Hepatocyte (in vitro differentiated cells): ENCODE results near the gene GRXCR1. TPM values are rescaled to one million over a fixed set of nuclear protein-coding genes. Genes with fewer than 3 reads are reported as not detected.

Experiments used
- DNase-seq: peaks from one replicate; pipeline ENCODE4 v3.0.0-alpha.2; 2016; ENCODE audit warnings: low spot score
- H2AFZ ChIP-seq: fragments of 200-600 bp; sonication (generic); 2 replicates; pipeline ENCODE4 v1.6.0; 2016; ENCODE audit warnings: antibody characterized with exemption, mild to moderate bottlenecking
- H3K27ac ChIP-seq: fragments of 200-600 bp; sonication (generic); 2 replicates; pipeline ENCODE4 v1.5.1; 2016; ENCODE audit warnings: mild to moderate bottlenecking
- H3K27me3 ChIP-seq: fragments of 200-600 bp; sonication (generic); 2 replicates; pipeline ENCODE4 v1.6.1; 2016
- H3K36me3 ChIP-seq: fragments of 200-600 bp; sonication (generic); replicated peaks from 2 replicates; pipeline ENCODE4 v1.5.1; 2016; ENCODE audit warnings: low read depth; ENCODE audit not compliant: insufficient read depth
- H3K4me1 ChIP-seq: fragments of 200-600 bp; sonication (generic); 2 replicates; pipeline ENCODE4 v1.5.1; 2016; ENCODE audit warnings: mild to moderate bottlenecking, moderate library complexity; ENCODE audit not compliant: insufficient read depth
- H3K4me2 ChIP-seq: fragments of 200-600 bp; sonication (generic); 2 replicates; pipeline ENCODE4 v1.6.0; 2016
- H3K4me3 ChIP-seq: fragments of 200-600 bp; sonication (generic); 2 replicates; pipeline ENCODE4 v1.5.1; 2016; ENCODE audit warnings: mild to moderate bottlenecking
- H3K79me2 ChIP-seq: fragments of 200-600 bp; sonication (generic); 2 replicates; pipeline ENCODE4 v1.6.0; 2017; ENCODE audit warnings: mild to moderate bottlenecking
- H3K9me2 ChIP-seq: fragments of 200-600 bp; sonication (generic); replicated peaks from 2 replicates; pipeline ENCODE4 v1.6.0; 2017; ENCODE audit warnings: mild to moderate bottlenecking; ENCODE audit not compliant: insufficient read depth
- H3K9me3 ChIP-seq: fragments of 200-600 bp; sonication (generic); 2 replicates; pipeline ENCODE4 v1.5.1; 2016; ENCODE audit warnings: low read depth, mild to moderate bottlenecking
- H4K20me1 ChIP-seq: fragments of 200-600 bp; sonication (generic); 2 replicates; pipeline ENCODE4 v1.6.0; 2016; ENCODE audit warnings: mild to moderate bottlenecking; ENCODE audit not compliant: insufficient read depth, poor library complexity, severe bottlenecking
- EZH2 ChIP-seq: fragments of 200-600 bp; sonication (generic); IDR thresholded peaks from 2 replicates; pipeline ENCODE4 v1.6.1; 2016; ENCODE audit warnings: antibody characterized with exemption, mild to moderate bottlenecking, borderline replicate concordance
- EZH2phosphoT487 ChIP-seq: fragments of 200-600 bp; sonication (generic); IDR thresholded peaks from one replicate; pipeline ENCODE4 v1.6.1; 2018; ENCODE audit warnings: antibody characterized with exemption, mild to moderate bottlenecking, low read depth, moderate library complexity; ENCODE audit not compliant: unreplicated experiment, severe bottlenecking
- WGBS: methylation state at CpG from one replicate; pipeline ENCODE4 v1.1.6; 2016; ENCODE audit warnings: low lambda C conversion rate; ENCODE audit errors: missing lambda C conversion rate; 5-methylcytosine and 5-hydroxymethylcytosine counted together
- polyA plus RNA-seq: library from polyadenylated mRNA; unstranded; fragments of >200 nt; fragmentation: Nextera tagmentation; extraction: Ambion mirVana; gene quantifications from 2 replicates; pipeline ENCODE4 v1.2.1, GENCODE V29; 2016
- total RNA-seq: library from RNA; depleted of rRNA; stranded (reverse); fragments of >200 nt; gene quantifications from 2 replicates; pipeline ENCODE4 v1.2.3, GENCODE V29; 2014
- TF ChIP-seq, protein P1 (sequence below): fragments of 200-600 bp; sonication (generic); IDR thresholded peaks from 2 replicates; pipeline ENCODE4 v1.5.1; 2016; ENCODE audit warnings: antibody characterized with exemption, mild to moderate bottlenecking; ENCODE audit not compliant: poor library complexity

Gene GRXCR1
- total and polyA plus RNA-seq, 2 experiments from 2014 or later: not detected

DNA sequence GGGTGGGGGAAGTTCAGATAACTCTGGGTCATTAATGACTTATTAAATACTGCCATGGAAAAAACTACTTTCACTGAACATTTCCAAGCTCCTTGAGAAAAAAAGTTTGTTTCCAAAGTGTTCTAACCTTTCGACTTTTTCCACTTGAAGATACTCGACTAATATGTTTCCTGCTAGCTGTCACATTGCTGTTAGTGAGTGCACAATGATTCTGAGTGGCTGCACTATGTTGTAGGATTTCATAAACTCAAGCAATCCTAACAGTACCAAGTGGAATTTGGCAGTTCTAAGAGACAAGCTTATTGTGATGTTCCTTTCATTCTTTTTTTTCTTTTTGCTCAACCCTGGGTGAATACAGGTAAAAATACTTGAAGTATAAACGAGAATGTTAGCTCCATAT is 33.4 kb downstream of the GRXCR1 start:
- H3K9me2 ChIP-seq: no peaks in the 10 kb centered on the region
- H3K27ac ChIP-seq: no peak overlapping the region
- no peak for TF ChIP-seq EZH2
- TF ChIP-seq, protein P1, sequence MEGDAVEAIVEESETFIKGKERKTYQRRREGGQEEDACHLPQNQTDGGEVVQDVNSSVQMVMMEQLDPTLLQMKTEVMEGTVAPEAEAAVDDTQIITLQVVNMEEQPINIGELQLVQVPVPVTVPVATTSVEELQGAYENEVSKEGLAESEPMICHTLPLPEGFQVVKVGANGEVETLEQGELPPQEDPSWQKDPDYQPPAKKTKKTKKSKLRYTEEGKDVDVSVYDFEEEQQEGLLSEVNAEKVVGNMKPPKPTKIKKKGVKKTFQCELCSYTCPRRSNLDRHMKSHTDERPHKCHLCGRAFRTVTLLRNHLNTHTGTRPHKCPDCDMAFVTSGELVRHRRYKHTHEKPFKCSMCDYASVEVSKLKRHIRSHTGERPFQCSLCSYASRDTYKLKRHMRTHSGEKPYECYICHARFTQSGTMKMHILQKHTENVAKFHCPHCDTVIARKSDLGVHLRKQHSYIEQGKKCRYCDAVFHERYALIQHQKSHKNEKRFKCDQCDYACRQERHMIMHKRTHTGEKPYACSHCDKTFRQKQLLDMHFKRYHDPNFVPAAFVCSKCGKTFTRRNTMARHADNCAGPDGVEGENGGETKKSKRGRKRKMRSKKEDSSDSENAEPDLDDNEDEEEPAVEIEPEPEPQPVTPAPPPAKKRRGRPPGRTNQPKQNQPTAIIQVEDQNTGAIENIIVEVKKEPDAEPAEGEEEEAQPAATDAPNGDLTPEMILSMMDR: no peak
- no peak for TF ChIP-seq EZH2phosphoT487
- H3K79me2 ChIP-seq: no peaks in the 10 kb centered on the region
- no peaks in the 10 kb centered on the region for H3K27me3 ChIP-seq
- no peak overlapping the region for H3K4me3 ChIP-seq
- no peak overlapping the region for H2AFZ ChIP-seq
- no peaks in the 10 kb centered on the region for H3K36me3 ChIP-seq
- WGBS: 73% methylated on average over 3 of the region's 3 CpGs
- H3K9me3 ChIP-seq: no peaks in the 10 kb centered on the region
- no peak overlapping the region for H3K4me2 ChIP-seq
- no peaks in the 10 kb centered on the region for H3K4me1 ChIP-seq
- H4K20me1 ChIP-seq: no peaks in the 10 kb centered on the region
- no peak for DNase-seq

DNA sequence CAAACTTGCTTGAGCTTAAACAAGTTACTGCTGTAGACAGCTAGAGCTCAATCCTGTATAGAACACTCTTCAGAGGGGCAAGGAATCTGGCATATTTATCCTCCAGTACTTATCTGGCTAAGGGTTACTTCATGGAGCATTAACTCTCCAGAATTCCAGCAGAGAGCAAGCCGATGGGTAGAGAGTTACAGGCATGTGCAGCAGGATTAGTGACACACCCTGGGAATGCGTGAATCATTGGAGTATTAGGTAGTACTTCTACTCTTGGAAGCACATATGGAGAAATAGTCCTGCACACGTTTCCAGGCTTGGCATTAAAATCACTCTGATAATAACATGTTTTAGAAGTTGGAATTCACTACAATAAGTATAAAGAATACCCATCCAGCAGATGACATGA is 35.4 kb downstream of the GRXCR1 start:
- Histone ChIP-seq H3K27ac (no peak overlapping the region), H4K20me1 (no peaks in the 10 kb centered on the region), H3K9me3 (no peaks in the 10 kb centered on the region), H3K4me2 (no peak overlapping the region), H3K27me3 (no peaks in the 10 kb centered on the region), H3K9me2 (no peaks in the 10 kb centered on the region), H3K79me2 (no peaks in the 10 kb centered on the region), H3K36me3 (no peaks in the 10 kb centered on the region), H3K4me3 (no peak overlapping the region), H3K4me1 (no peaks in the 10 kb centered on the region), H2AFZ (no peak overlapping the region)
- TF ChIP-seq, protein P1: no peak
- TF ChIP-seq EZH2 (no peak), EZH2phosphoT487 (no peak)
- 73% methylated on average over 3 of the region's 3 CpGs for WGBS
- DNase-seq: peak; percentile 10

DNA sequence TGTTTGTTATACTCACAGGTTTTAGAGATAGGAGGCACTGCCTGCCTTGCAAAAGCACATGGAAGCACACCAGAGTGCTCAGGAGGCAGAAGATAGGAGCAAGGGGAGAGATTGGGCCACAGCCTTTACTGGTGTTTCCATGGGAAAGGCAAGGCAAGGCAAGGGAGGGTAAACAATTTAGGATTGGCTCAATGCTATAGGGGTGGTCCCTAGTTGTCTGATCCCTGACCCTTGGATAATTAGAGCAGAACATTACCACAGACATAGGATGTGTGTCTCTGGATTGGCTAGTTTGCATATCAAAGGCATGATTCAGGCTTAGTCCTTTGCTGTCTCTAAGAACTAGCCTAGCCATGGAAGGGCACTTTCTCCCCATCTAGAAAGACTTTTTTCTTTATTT is 36.1 kb downstream of the GRXCR1 start:
- Histone ChIP-seq H3K27me3 (no peaks in the 10 kb centered on the region), H3K36me3 (no peaks in the 10 kb centered on the region), H3K4me1 (no peaks in the 10 kb centered on the region), H3K79me2 (no peaks in the 10 kb centered on the region), H3K4me2 (no peak overlapping the region), H3K27ac (no peak overlapping the region), H2AFZ (no peak overlapping the region), H3K4me3 (no peak overlapping the region), H3K9me3 (no peaks in the 10 kb centered on the region), H4K20me1 (no peaks in the 10 kb centered on the region), H3K9me2 (no peaks in the 10 kb centered on the region)
- no peak for TF ChIP-seq EZH2phosphoT487
- TF ChIP-seq EZH2: no peak
- TF ChIP-seq, protein P1: no peak
- DNase-seq: no peak

DNA sequence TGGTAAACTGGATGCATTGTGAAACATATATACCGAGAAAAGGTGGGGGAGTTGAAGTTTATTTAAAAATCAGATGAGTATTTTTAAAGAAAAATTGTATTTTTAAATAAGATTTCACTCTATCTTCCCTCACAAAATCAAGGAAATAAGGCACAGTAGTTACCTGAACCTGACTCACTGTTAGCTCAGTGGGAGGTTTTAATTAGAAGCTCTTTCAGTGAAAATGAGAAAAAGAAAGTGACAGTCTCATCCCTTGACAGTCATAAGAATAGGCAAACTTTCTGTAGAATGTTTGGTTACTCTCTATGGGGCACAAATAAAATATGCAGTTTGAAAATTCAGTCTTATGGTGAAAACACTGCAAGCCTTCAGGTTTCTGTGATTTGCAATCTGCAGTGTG is 49.7 kb downstream of the GRXCR1 start:
- no peak overlapping the region for H3K4me2 ChIP-seq
- no peak for DNase-seq
- H3K9me3 ChIP-seq: no peaks in the 10 kb centered on the region
- H4K20me1 ChIP-seq: no peaks in the 10 kb centered on the region
- no peaks in the 10 kb centered on the region for H3K4me1 ChIP-seq
- no peaks in the 10 kb centered on the region for H3K27me3 ChIP-seq
- TF ChIP-seq EZH2phosphoT487 (no peak), EZH2 (no peak)
- TF ChIP-seq, protein P1: no peak
- no peaks in the 10 kb centered on the region for H3K36me3 ChIP-seq
- no peak overlapping the region for H3K4me3 ChIP-seq
- H2AFZ ChIP-seq: no peak overlapping the region
- WGBS: 82% methylated on average over 1 of the region's 1 CpG
- no peak overlapping the region for H3K27ac ChIP-seq
- no peaks in the 10 kb centered on the region for H3K79me2 ChIP-seq
- H3K9me2 ChIP-seq: no peaks in the 10 kb centered on the region
